GM19395 (cell line): ENCODE data around the gene LTBP3.

Experiments
- ATAC-seq: cut with Tn5 transposase; IDR thresholded peaks from one replicate; pipeline ENCODE4 v1.9.1; 2021; ENCODE audit warnings: mild to moderate bottlenecking, moderate library complexity; ENCODE audit not compliant: unreplicated experiment

Gene LTBP3

GRCh38 chr11:65558002-65558929 is at the start of gene LTBP3:
TSS of gene LTBP3 (minus strand) at chr11:65558359. CDS start at chr11:65557959, 400 bp downstream.
- no peak for ATAC-seq

GRCh38 chr11:65606876-65607613 is 48.9 kb upstream of the LTBP3 start:
- no peak for ATAC-seq

DNA sequence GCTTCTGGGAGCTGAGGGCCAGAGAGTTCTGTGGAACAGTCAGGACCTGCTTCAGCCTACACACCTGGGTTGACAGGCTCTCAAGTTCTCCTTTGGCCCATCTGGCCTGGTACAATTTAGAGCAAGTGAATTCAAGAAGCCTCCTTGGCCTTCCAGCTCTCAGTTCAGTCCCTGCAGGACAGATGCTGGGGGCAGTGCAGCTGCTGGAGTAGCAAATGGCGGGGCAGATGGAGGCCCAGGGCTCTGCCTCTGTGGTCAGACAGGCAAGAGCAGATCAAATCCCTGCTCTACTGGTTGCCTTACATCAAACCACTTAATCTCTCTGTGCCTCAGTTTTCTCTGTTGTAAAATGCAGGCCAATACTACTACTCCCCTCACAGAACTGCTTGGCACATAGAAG is 46.1 kb upstream of the LTBP3 start:
- no peak for ATAC-seq

DNA sequence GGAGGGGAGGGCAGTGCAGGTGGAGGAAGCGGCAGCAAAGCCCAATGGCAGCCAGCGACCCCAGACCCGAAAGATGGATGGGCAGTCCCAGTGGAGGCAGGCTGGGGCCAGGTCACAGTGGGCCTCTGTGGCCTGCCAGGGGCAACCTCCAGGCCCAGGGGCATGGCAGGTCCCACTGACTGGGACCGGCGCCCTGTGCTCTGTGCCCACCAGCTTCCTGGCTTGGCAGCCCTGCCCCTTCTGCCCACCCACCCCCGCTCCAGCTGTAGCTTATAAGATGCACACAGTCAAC is 41.7 kb upstream of the LTBP3 start:
- ATAC-seq, result no peak

DNA sequence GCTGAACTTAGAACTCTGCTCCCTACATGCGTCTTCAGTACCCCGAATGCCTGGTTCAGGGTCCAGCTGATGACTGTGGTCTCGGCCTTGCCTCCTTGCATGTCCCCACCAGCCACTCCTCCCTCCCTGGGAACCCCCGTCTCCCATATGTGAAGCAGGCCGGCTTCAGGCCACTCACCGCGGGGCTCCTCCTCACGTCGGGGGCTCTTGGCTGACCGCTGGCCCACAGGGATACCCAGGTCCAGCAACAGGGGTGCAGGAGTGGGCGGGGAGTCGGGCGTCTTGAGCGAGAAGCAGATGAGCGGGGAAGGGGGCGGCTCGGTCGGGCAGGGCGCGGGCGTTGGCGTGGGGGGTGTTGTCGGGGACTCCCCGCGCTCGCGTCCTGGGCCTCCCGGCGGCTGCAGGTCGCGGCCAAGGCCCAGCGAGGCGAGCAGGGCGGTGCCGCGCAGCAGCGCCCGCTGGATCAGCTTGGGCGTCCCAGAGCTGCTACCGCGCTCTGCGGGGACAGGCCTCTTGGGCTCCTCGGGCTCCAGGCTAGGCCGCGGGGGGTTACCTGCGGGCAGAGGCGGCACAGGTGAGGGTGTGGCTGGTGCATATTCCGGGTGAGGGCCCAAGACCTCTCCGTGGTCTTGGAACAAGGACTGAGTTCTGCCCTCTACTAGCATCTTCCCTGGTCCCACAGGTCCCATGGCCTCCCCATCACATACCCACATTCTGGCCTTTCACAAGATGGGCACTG is 41.2 kb upstream of the LTBP3 start:
- no peak for ATAC-seq

- ATAC-seq, result no peak
Observed at GRCh38 chr11:65598258-65598699, 40.1 kb upstream of the LTBP3 start.

DNA sequence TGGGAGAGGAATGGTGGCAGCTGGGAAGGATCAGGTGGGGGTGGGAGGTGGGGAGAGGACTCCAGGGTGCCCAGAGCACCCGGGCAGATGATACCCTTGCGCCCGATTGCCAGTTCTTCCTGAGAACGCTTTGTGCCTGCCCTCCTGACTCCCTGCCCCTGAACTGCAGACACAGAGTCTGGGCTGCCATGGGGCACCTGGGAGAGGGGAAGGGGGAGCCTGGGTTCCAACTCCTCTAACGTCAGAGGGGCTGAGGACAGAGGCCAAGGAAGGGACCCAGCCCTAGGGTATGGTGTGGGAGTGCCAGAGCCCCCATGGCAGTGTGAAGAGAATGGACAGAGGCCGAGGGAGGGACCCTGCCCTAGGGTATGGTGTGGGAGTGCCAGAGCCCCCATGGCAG is 38.4 kb upstream of the LTBP3 start:
- no peak for ATAC-seq

DNA sequence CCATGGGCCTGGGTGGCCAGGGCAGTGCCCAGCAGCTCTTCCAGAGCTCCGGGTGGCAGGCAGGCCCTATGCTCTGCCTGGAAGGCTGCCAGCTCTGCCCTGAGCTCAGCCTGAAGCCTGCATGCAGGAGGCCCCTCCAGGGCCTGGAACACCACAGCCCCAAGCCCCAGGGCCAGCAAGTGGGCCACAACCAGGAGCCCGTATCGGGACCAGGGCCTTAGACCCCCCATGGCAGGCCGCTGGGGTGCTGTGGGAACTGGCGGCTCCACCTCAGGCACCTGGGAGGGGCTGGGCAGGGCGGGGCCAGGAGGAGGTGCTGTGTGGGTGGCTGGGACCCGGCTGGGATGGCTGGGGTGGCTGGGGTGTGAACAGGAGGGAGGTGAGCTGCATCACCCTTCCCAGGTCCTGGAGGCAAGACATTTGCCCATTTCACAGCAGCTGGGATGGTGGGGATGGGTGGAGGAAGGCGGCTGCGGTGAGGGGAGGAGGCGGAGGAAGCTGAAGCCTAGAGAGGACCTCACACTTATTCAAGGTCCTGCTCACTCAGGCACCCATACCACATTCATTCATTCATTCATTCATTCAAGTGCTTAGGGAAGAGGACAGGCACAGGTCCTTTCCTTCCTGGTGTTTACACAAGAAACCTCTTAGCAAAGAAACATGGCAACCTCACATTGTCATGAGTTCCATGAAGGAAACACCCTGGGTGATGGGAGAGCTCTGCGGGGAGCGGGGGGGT is 37.6 kb upstream of the LTBP3 start, which contains the start of gene KCNK7:
Gene KCNK7, minus strand, starts transcription at position 258 of the 739 bp plus-strand sequence. Its CDS starts 28 bp downstream, at position 230.
- no peak for ATAC-seq

DNA sequence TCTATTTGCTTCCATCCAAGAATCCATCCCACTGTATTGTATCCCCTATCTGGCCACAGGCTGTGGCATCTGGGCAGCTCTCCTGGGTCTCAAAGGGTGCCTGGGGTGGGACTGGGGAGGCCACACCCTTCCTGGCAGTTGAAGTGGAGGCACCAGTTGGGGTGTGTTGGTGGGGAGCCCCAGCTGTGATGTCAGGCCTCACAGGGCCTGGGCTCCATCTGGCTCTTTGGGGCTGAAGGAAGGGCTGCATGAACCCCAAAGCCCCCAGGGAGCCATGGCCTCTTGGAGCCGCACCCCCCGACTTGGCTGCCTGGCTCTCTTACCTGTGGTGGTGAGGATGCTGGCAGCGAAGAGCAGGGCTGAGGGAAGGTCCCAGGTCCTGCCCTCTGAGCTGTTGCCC is 37.0 kb upstream of the LTBP3 start:
- no peak for ATAC-seq

- no peak for ATAC-seq
Observed at GRCh38 chr11:65593518-65594414, 35.6 kb upstream of the LTBP3 start.

- ATAC-seq, result no peak
Observed at GRCh38 chr11:65592858-65593517, 34.8 kb upstream of the LTBP3 start.

DNA sequence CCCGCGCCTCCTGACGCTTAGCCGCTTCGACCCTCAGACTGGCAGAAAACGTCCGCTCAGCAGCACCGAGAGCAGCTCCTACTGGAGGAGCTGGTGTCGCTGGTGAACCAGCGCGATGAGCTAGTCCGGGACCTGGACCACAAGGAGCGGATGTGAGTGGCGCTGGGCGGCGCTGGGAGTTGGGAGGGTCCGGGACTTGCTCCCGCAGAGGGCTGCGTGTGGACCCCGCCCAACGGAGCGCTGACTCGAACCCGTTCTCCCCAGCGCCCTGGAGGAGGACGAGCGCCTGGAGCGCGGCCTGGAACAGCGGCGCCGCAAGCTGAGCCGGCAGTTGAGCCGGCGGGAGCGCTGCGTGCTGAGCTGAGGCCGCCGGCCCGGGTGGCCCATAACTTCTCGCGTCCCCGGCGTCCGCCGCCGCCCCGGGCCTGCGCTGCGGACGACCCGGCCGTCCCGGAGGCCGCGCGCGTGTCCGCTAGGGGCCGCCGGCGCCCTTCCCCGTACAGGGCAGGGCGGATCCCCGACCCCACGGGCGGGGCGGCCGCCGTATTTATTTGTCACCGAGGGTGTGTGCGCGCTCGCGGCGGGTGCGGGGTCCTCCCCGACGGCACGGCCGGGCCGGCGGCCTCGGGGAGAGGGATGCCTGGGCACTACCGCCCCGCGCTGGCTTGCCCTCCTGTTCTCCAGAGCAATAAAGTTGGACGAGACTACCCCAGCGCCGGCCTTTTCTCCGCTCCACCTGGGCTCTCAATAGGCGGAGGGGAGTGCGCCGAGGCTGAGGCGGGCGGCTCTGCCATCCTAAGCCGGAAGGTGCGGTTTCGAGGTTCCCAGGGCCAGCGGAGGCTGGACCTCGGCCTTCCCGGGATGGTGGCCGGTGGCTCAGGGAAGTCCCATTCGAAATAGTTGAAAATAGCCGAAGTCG is 34.0 kb upstream of the LTBP3 start:
- ATAC-seq, result no peak

GRCh38 chr11:65590240-65590738 is 32.1 kb upstream of the LTBP3 start:
- ATAC-seq, result no peak

GRCh38 chr11:65589444-65590239 is 31.5 kb upstream of the LTBP3 start:
- no peak for ATAC-seq

- peak; percentile 75 for ATAC-seq
Observed at GRCh38 chr11:65588199-65589054, 30.3 kb upstream of the LTBP3 start.

GRCh38 chr11:65586676-65587075 is 28.5 kb upstream of the LTBP3 start:
- ATAC-seq, result no peak
